ENCODE results near the gene DNAH9. TPM values are rescaled to one million over a fixed set of nuclear protein-coding genes. Genes with fewer than 3 reads are reported as not detected.

Gene DNAH9
- total and polyA plus RNA-seq, 2 donors (not counting 1 experiment from before 2014, with no cell fraction given) = not detected

DNA sequence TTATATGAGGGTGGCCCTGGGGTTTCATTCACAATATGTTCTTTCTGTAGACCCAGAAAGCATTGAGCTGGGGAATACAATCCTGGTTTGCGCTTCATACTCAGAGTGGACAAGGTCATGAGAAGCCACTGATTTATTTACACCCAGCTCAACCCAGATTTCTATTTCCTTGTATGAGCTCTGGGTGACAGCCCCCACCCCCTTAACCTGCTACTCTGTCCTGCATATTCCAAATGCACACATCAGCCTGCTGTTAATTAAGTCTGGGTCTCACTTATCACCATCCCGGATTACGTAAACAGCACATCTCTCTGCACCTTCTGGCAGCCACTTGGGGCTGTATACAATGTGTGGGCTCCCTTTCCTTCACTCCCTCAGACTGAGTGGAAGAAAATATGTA lies 102.4 kb downstream of the DNAH9 start:
- no peaks in the 10 kb centered on the region for H3K4me1 Mint-ChIP-seq
- H3K27ac Mint-ChIP-seq = no peak overlapping the region
- Histone ChIP-seq H3K4me2 (replicated peaks; ENCODE audit: low read depth, low read length, poor library complexity, severe bottlenecking) (no peak overlapping the region), H3K27ac (ENCODE audit: low read length in 2 of 2) (no peak overlapping the region), H3K27me3 (replicated peaks in 1 of 4; ENCODE audit: control extremely low read depth in 1 of 4, control insufficient read depth in 3 of 4, insufficient read depth in 4 of 4, low read length in 3 of 4) (no peaks in the 10 kb centered on the region), H2AFZ (ENCODE audit: insufficient read depth, low read depth, low read length, poor library complexity, severe bottlenecking) (no peak overlapping the region), H3K79me2 (ENCODE audit: control insufficient read depth, insufficient read depth, low read length) (no peaks in the 10 kb centered on the region), H3K36me3 (replicated peaks in 1 of 2; ENCODE audit: control extremely low read depth in 1 of 2, control insufficient read depth in 1 of 2, extremely low read depth in 1 of 2, insufficient read depth in 2 of 2, low read length in 1 of 2) (no peaks in the 10 kb centered on the region), H3K4me1 (ENCODE audit: control insufficient read depth in 2 of 2, insufficient read depth in 2 of 2, low read length in 2 of 2) (no peaks in the 10 kb centered on the region), H3K4me3 (ENCODE audit: control extremely low read depth in 1 of 5, extremely low read depth in 1 of 5, insufficient read depth in 1 of 5, low read depth in 2 of 5, low read length in 4 of 5) (no peak overlapping the region), H3K9ac (ENCODE audit: low read length) (no peak overlapping the region), H3K9me3 (ENCODE audit: control extremely low read depth in 1 of 3, control insufficient read depth in 2 of 3, insufficient read depth in 1 of 3, low read length in 2 of 3) (peaks cover 0 to 3% (median 0%) of the 10 kb centered on the region in 3 donors), H4K20me1 (ENCODE audit: control insufficient read depth, insufficient read depth, low read length, poor library complexity, severe bottlenecking) (no peaks in the 10 kb centered on the region)
- ATAC-seq (ENCODE audit: low read depth) (no peak), DNase-seq (no peak)
- POLR2A ChIA-PET = no interaction called here
- intact Hi-C loops (cut with micrococcal nuclease) = no loop called here
- H3K9me3 Mint-ChIP-seq (ENCODE audit: insufficient read depth) = peaks cover 5% of the 10 kb centered on the region
- no peaks in the 10 kb centered on the region for H3K27me3 Mint-ChIP-seq
- WGBS (ENCODE audit: insufficient coverage) = 100% methylated on average over 1 of the region's 3 CpGs
- TF ChIP-seq EZH2 (IDR thresholded peaks at IDR 0.05; ENCODE audit: borderline replicate concordance, insufficient read depth, low read depth, low read length, poor library complexity, severe bottlenecking) = no peak
- H3K4me3 Mint-ChIP-seq = no peak overlapping the region
- CTCF ChIA-PET = no interaction called here

- Histone ChIP-seq H3K4me1 (ENCODE audit: control insufficient read depth in 2 of 2, insufficient read depth in 2 of 2, low read length in 2 of 2) (no peaks in the 10 kb centered on the region), H3K27me3 (replicated peaks in 1 of 4; ENCODE audit: control extremely low read depth in 1 of 4, control insufficient read depth in 3 of 4, insufficient read depth in 4 of 4, low read length in 3 of 4) (no peaks in the 10 kb centered on the region), H4K20me1 (ENCODE audit: control insufficient read depth, insufficient read depth, low read length, poor library complexity, severe bottlenecking) (no peaks in the 10 kb centered on the region), H3K4me3 (ENCODE audit: control extremely low read depth in 1 of 5, extremely low read depth in 1 of 5, insufficient read depth in 1 of 5, low read depth in 2 of 5, low read length in 4 of 5) (no peak overlapping the region), H3K9ac (ENCODE audit: low read length) (no peak overlapping the region), H3K79me2 (ENCODE audit: control insufficient read depth, insufficient read depth, low read length) (no peaks in the 10 kb centered on the region), H2AFZ (ENCODE audit: insufficient read depth, low read depth, low read length, poor library complexity, severe bottlenecking) (no peak overlapping the region), H3K27ac (ENCODE audit: low read length in 2 of 2) (no peak overlapping the region), H3K36me3 (replicated peaks in 1 of 2; ENCODE audit: control extremely low read depth in 1 of 2, control insufficient read depth in 1 of 2, extremely low read depth in 1 of 2, insufficient read depth in 2 of 2, low read length in 1 of 2) (no peaks in the 10 kb centered on the region), H3K4me2 (replicated peaks; ENCODE audit: low read depth, low read length, poor library complexity, severe bottlenecking) (no peak overlapping the region), H3K9me3 (ENCODE audit: control extremely low read depth in 1 of 3, control insufficient read depth in 2 of 3, insufficient read depth in 1 of 3, low read length in 2 of 3) (peaks cover 0 to 3% (median 0%) of the 10 kb centered on the region in 3 donors)
- H3K27ac Mint-ChIP-seq = no peak overlapping the region
- no peaks in the 10 kb centered on the region for H3K27me3 Mint-ChIP-seq
- no peaks in the 10 kb centered on the region for H3K4me1 Mint-ChIP-seq
- ChIA-PET CTCF (no interaction called here), POLR2A (no interaction called here)
- no peak for DNase-seq
- no peak for ATAC-seq (ENCODE audit: low read depth)
- intact Hi-C loops (cut with micrococcal nuclease) = no loop called here
- TF ChIP-seq EZH2 (IDR thresholded peaks at IDR 0.05; ENCODE audit: borderline replicate concordance, insufficient read depth, low read depth, low read length, poor library complexity, severe bottlenecking) = no peak
- no peak for TF ChIP-seq CTCF (IDR thresholded peaks at IDR 0.05)
- no peak overlapping the region for H3K4me3 Mint-ChIP-seq
- H3K9me3 Mint-ChIP-seq (ENCODE audit: insufficient read depth) = peaks cover 5% of the 10 kb centered on the region
- WGBS (ENCODE audit: insufficient coverage) = 82% methylated on average over 8 of the region's 8 CpGs
Observed at GRCh38 chr17:11701911-11702310, 103.6 kb downstream of the DNAH9 start.
